Activated effector memory CD4-positive, alpha-beta T cell treated with Interleukin-2 at 50 U/mL for 16 hours (primary cell): ENCODE measurements around the gene PLCL2.

Experiments used
- DNase-seq: peaks from one replicate; pipeline ENCODE4 v3.0.0-alpha.2; 2020

PLCL2 gene

GRCh38 chr3:17132286-17133115, 247.7 kb downstream of the PLCL2 start:
- DNase-seq, result no peak

GRCh38 chr3:17133632-17134545, 249.1 kb downstream of the PLCL2 start:
- DNase-seq, result no peak

- DNase-seq, result no peak
Observed at GRCh38 chr3:17135696-17136095, 250.9 kb downstream of the PLCL2 start.

GRCh38 chr3:17136136-17136721, 251.5 kb downstream of the PLCL2 start:
- DNase-seq, result no peak

GRCh38 chr3:17137321-17137826, 252.6 kb downstream of the PLCL2 start:
- DNase-seq, result no peak

GRCh38 chr3:17138246-17139039, 253.7 kb downstream of the PLCL2 start:
- no peak for DNase-seq
